KMS-11 (cell line): ENCODE data around the gene ZKSCAN4.

Experiments used
- H2AFZ ChIP-seq: fragments of 200-600 bp; sonication (generic); 2 replicates; pipeline ENCODE4 v1.6.1; 2016; ENCODE audit warnings: antibody characterized with exemption, mixed run types, low read depth
- H3K27ac ChIP-seq: fragments of 200-600 bp; sonication (generic); 2 replicates; pipeline ENCODE4 v1.6.1; 2016; ENCODE audit warnings: mild to moderate bottlenecking, mixed run types
- H3K27me3 ChIP-seq: fragments of 200-600 bp; sonication (generic); 2 replicates; pipeline ENCODE4 v1.6.1; 2017; ENCODE audit warnings: mild to moderate bottlenecking, low read depth, mixed run types, moderate library complexity; ENCODE audit not compliant: insufficient read depth
- H3K36me3 ChIP-seq: fragments of 200-600 bp; sonication (generic); 2 replicates; pipeline ENCODE4 v1.6.1; 2017; ENCODE audit warnings: mild to moderate bottlenecking, mixed run types; ENCODE audit not compliant: insufficient read depth
- H3K4me1 ChIP-seq: fragments of 200-600 bp; sonication (generic); 2 replicates; pipeline ENCODE4 v1.6.1; 2016; ENCODE audit warnings: mild to moderate bottlenecking, low read depth, mixed run types; ENCODE audit not compliant: poor library complexity, severe bottlenecking
- H3K4me2 ChIP-seq: fragments of 200-600 bp; sonication (generic); 2 replicates; pipeline ENCODE4 v1.7.0; 2016; ENCODE audit warnings: mild to moderate bottlenecking, mixed run types
- H3K4me3 ChIP-seq: fragments of 200-600 bp; sonication (generic); IDR thresholded peaks from 2 replicates; pipeline ENCODE4 v1.6.1; 2017; ENCODE audit warnings: low read depth, low read length, mixed read lengths; ENCODE audit not compliant: insufficient read depth
- H3K79me2 ChIP-seq: fragments of 200-600 bp; sonication (generic); 2 replicates; pipeline ENCODE4 v1.6.1; 2016; ENCODE audit warnings: low read depth, mixed run types; ENCODE audit not compliant: insufficient read depth
- H3K9ac ChIP-seq: fragments of 200-600 bp; sonication (generic); 2 replicates; pipeline ENCODE4 v1.6.1; 2016; ENCODE audit warnings: mild to moderate bottlenecking, mixed run types
- H4K20me1 ChIP-seq: fragments of 200-600 bp; sonication (generic); 2 replicates; pipeline ENCODE4 v1.6.1; 2016; ENCODE audit warnings: mild to moderate bottlenecking, mixed run types; ENCODE audit not compliant: insufficient read depth
- CTCF ChIP-seq: fragments of 200-600 bp; sonication (generic); conservative IDR thresholded peaks from 2 replicates; pipeline ENCODE4 v1.6.1; 2017; ENCODE audit warnings: low read depth, mild to moderate bottlenecking, antibody characterized with exemption, low read length, moderate library complexity, mixed read lengths

The ZKSCAN4 gene

GRCh38 chr6:28218312-28219248, 33.5 kb downstream of the ZKSCAN4 start:
- H3K9ac ChIP-seq, result peak overlapping the region; percentile 50; the same call in 1 of the 2 replicates
- no peak overlapping the region for H3K27ac ChIP-seq
- no peak overlapping the region for H3K4me3 ChIP-seq
- peak overlapping the region; percentile 59 for H3K4me2 ChIP-seq
- H3K27me3 ChIP-seq, result no peaks in the 10 kb centered on the region; the same call in 1 of the 2 replicates
- no peaks in the 10 kb centered on the region for H3K36me3 ChIP-seq
- H4K20me1 ChIP-seq, result no peaks in the 10 kb centered on the region
- H3K79me2 ChIP-seq, result no peaks in the 10 kb centered on the region
- peak overlapping the region; percentile 97 for H2AFZ ChIP-seq
- H3K4me1 ChIP-seq, result no peaks in the 10 kb centered on the region
- TF ChIP-seq CTCF, result no peak

- TF ChIP-seq CTCF, result no peak
- Histone ChIP-seq H3K27ac (no peak overlapping the region), H3K4me3 (no peak overlapping the region), H4K20me1 (no peaks in the 10 kb centered on the region), H3K4me1 (no peaks in the 10 kb centered on the region), H3K9ac (no peak overlapping the region), H2AFZ (peak overlapping the region; percentile 97; the same call in 1 of the 2 replicates), H3K27me3 (no peaks in the 10 kb centered on the region), H3K4me2 (no peak overlapping the region; the same call in 1 of the 2 replicates), H3K36me3 (no peaks in the 10 kb centered on the region), H3K79me2 (no peaks in the 10 kb centered on the region)
Observed at GRCh38 chr6:28217890-28218289, 34.2 kb downstream of the ZKSCAN4 start.

GRCh38 chr6:28215425-28215824, 36.6 kb downstream of the ZKSCAN4 start:
- H3K36me3 ChIP-seq, result no peaks in the 10 kb centered on the region
- H3K4me3 ChIP-seq, result no peak overlapping the region
- H4K20me1 ChIP-seq, result no peaks in the 10 kb centered on the region
- H2AFZ ChIP-seq, result no peak overlapping the region
- H3K4me1 ChIP-seq, result no peaks in the 10 kb centered on the region
- no peak for TF ChIP-seq CTCF
- H3K4me2 ChIP-seq, result no peak overlapping the region
- no peaks in the 10 kb centered on the region for H3K79me2 ChIP-seq
- H3K27me3 ChIP-seq, result no peaks in the 10 kb centered on the region
- H3K27ac ChIP-seq, result no peak overlapping the region
- no peak overlapping the region for H3K9ac ChIP-seq

- no peak overlapping the region for H3K27ac ChIP-seq
Observed at GRCh38 chr6:28213213-28213523, 38.9 kb downstream of the ZKSCAN4 start.

More at GRCh38 chr6:28213213-28213523, 38.9 kb downstream of the ZKSCAN4 start:
- no peak overlapping the region for H3K4me3 ChIP-seq
- H3K9ac ChIP-seq, result no peak overlapping the region
- peak overlapping the region; percentile 29; the same call in 1 of the 2 replicates for H3K4me2 ChIP-seq
- no peak overlapping the region for H2AFZ ChIP-seq
- H3K4me1 ChIP-seq, result no peaks in the 10 kb centered on the region
- H3K79me2 ChIP-seq, result no peaks in the 10 kb centered on the region
- no peaks in the 10 kb centered on the region for H3K27me3 ChIP-seq
- no peaks in the 10 kb centered on the region for H4K20me1 ChIP-seq
- TF ChIP-seq CTCF, result no peak
- no peaks in the 10 kb centered on the region for H3K36me3 ChIP-seq
